K562 (cell line): ENCODE measurements around the gene SREBF1. TPM values are rescaled to one million over a fixed set of nuclear protein-coding genes. Genes with fewer than 3 reads are reported as not detected.

Source experiments
- ATAC-seq: fragments of 200-7000 bp; cut with Tn5 transposase; 3 replicates; pipeline ENCODE4 v1.9.1; 2020; ENCODE audit warnings: moderate library complexity
- BruUV-seq: library from RNA; stranded (reverse); fragments of 400-500 nt; replicated peaks from 2 replicates; lab custom pipeline; 2021; lab: Mats Ljungman, UMichigan
- CTCF ChIA-PET: fragments of 300-600 bp; formaldehyde crosslinking; extraction: SDS; loops from one replicate; lab custom pipeline; 2021; ENCODE audit warnings: low intra/inter-chr PET ratio; lab: Yijun Ruan, JAX
- POLR2A ChIA-PET: fragments of 300-600, 350-650 bp; sonication (Branson Sonifier 250); formaldehyde crosslinking; extraction: SDS; loops from one replicate; lab custom pipeline; 2021; ENCODE audit warnings: antibody characterized with exemption, inconsistent platforms; lab: Yijun Ruan, JAX
- DNase-seq, 4 experiments: peaks; one replicate each; pipeline versions ENCODE4 v3.0.0 to v3.0.0-alpha.2; 2011 to 2018; ENCODE audit warnings: low spot score in 3 of 4, mixed read lengths in 3 of 4; ENCODE audit errors: extremely low read depth in 1 of 4
- FAIRE-seq: peaks from 2 replicates; lab custom pipeline; 2011; peaks lifted over from hg19 to GRCh38; lab: Jason Lieb, UNC
- H2AFZ ChIP-seq: 2 replicates; pipeline ENCODE4 v1.6.0; 2011; ENCODE audit warnings: low read depth, low read length, control low read depth, inconsistent platforms
- H3K27ac ChIP-seq: fragments of 200-600 bp; 3 replicates; pipeline ENCODE4 v1.8.0; 2011; ENCODE audit warnings: low read depth, mild to moderate bottlenecking, control low read depth, inconsistent platforms, low read length, moderate library complexity, mixed read lengths; ENCODE audit errors: extremely low read depth
- H3K27me3 ChIP-seq, 2 experiments: fragments of 300-600 bp in 1 of 2; 2 replicates in 1 of 2; 3 replicates in 1 of 2; pipeline versions ENCODE4 v1.6.0 to v1.8.0; 2011; ENCODE audit warnings: inconsistent platforms in 2 of 2, low read length in 2 of 2, mild to moderate bottlenecking in 1 of 2, mixed read lengths in 1 of 2, moderate library complexity in 1 of 2; ENCODE audit not compliant: control insufficient read depth in 2 of 2, insufficient read depth in 2 of 2
- H3K36me3 ChIP-seq: fragments of 300-600 bp; 3 replicates; pipeline ENCODE4 v1.8.0; 2011; ENCODE audit warnings: mild to moderate bottlenecking, low read length, inconsistent platforms; ENCODE audit not compliant: control insufficient read depth, insufficient read depth
- H3K4me1 ChIP-seq, 2 experiments: fragments of 200-600 bp in 1 of 2; replicated peaks in 1 of 2; 2 replicates in 1 of 2; 3 replicates in 1 of 2; pipeline versions ENCODE4 v1.5.1 to v1.8.0; 2011; ENCODE audit warnings: inconsistent platforms in 2 of 2, low read length in 2 of 2, mild to moderate bottlenecking in 1 of 2, mixed read lengths in 1 of 2, moderate library complexity in 1 of 2; ENCODE audit not compliant: control insufficient read depth in 2 of 2, insufficient read depth in 2 of 2
- H3K4me2 ChIP-seq: 2 replicates; pipeline ENCODE4 v1.6.1; 2011; ENCODE audit warnings: low read length, control low read depth, inconsistent platforms, mixed read lengths; ENCODE audit not compliant: insufficient read depth
- H3K4me3 ChIP-seq: fragments of 200-600 bp; sonication (generic), shearing (Covaris generic); 2 replicates; pipeline ENCODE4 v1.5.1; 2016; ENCODE audit warnings: control low read depth, inconsistent platforms
- H3K79me2 ChIP-seq: fragments of 200-600 bp; 3 replicates; pipeline ENCODE4 v1.8.0; 2011; ENCODE audit warnings: low read length, inconsistent platforms; ENCODE audit not compliant: control insufficient read depth, insufficient read depth
- H3K9ac ChIP-seq, 2 experiments: 2 replicates each; pipeline versions ENCODE4 v1.6.0 to v1.6.1; 2011; ENCODE audit warnings: low read depth in 2 of 2, low read length in 2 of 2, control low read depth in 1 of 2, inconsistent platforms in 1 of 2, mild to moderate bottlenecking in 1 of 2, mixed read lengths in 1 of 2; ENCODE audit not compliant: insufficient read depth in 1 of 2
- H3K9me1 ChIP-seq: one replicate; pipeline ENCODE4 v1.6.0; 2011; ENCODE audit warnings: inconsistent platforms, mild to moderate bottlenecking, low read length, moderate library complexity; ENCODE audit not compliant: control insufficient read depth, insufficient read depth
- H3K9me3 ChIP-seq: replicated peaks from 2 replicates; pipeline ENCODE4 v1.5.1; 2011; ENCODE audit warnings: low read depth, low read length, inconsistent platforms; ENCODE audit not compliant: control insufficient read depth, insufficient read depth
- H4K20me1 ChIP-seq: replicated peaks from 2 replicates; pipeline ENCODE4 v1.6.1; 2011; ENCODE audit warnings: low read length, inconsistent platforms, mixed read lengths; ENCODE audit not compliant: control insufficient read depth, insufficient read depth
- CBX1 ChIP-seq: sonication (generic); IDR thresholded peaks from 2 replicates; pipeline ENCODE4 v1.6.1; 2016; ENCODE audit warnings: antibody characterized with exemption, low read depth, mild to moderate bottlenecking
- ESRRA ChIP-seq: fragments of 450-650 bp; IDR thresholded peaks from 2 replicates; pipeline ENCODE4 v1.6.1; 2014; ENCODE audit warnings: low read depth, mild to moderate bottlenecking, moderate library complexity, borderline replicate concordance
- FOXP4 ChIP-seq: sonication (generic); formaldehyde crosslinking; IDR thresholded peaks from 2 replicates; pipeline ENCODE4 v1.8.0; 2022; ENCODE audit warnings: mild to moderate bottlenecking, missing genetic modification reagents, borderline replicate concordance
- HINFP ChIP-seq: fragments of 450-650 bp; conservative IDR thresholded peaks from 2 replicates; pipeline ENCODE4 v1.6.1; 2016; ENCODE audit warnings: missing genetic modification characterization, low read depth, mild to moderate bottlenecking, control low read depth, missing compliant biosample characterization
- HIVEP1 ChIP-seq: fragments of 250-450 bp; sonication (Bioruptor Pico); IDR thresholded peaks from 2 replicates; pipeline ENCODE4 v1.4.0; 2020; ENCODE audit warnings: mild to moderate bottlenecking
- HNRNPK ChIP-seq: fragments of 200-400 bp; formaldehyde crosslinking; IDR thresholded peaks from one replicate; pipeline ENCODE4 v1.6.1; 2018; ENCODE audit warnings: mild to moderate bottlenecking, low read depth, low read length; ENCODE audit not compliant: poor library complexity, severe bottlenecking
- MAFK ChIP-seq: IDR thresholded peaks from 2 replicates; pipeline ENCODE4 v1.6.1; 2011; ENCODE audit warnings: low read length, improper control_type of control experiment
- MLLT1 ChIP-seq, 2 experiments: fragments of 450-650 bp; IDR thresholded peaks; 2 replicates each; pipeline ENCODE4 v1.6.1; 2016
- NFIC ChIP-seq: fragments of 450-650 bp; IDR thresholded peaks from 2 replicates; pipeline ENCODE4 v1.6.1; 2017; ENCODE audit warnings: mild to moderate bottlenecking, inconsistent platforms
- POLR2AphosphoS5 ChIP-seq: IDR thresholded peaks from 2 replicates; pipeline ENCODE4 v1.6.1; 2011; ENCODE audit warnings: mild to moderate bottlenecking, low read depth, low read length, moderate library complexity; ENCODE audit not compliant: control insufficient read depth, insufficient read depth
- USF1 ChIP-seq: sonication (generic); formaldehyde crosslinking; IDR thresholded peaks from 2 replicates; pipeline ENCODE4 v1.9.0; 2022; ENCODE audit warnings: mild to moderate bottlenecking, missing genetic modification reagents
- ZBTB5 ChIP-seq: fragments of 450-650 bp; IDR thresholded peaks from 2 replicates; pipeline ENCODE4 v1.6.1; 2017; ENCODE audit warnings: antibody characterized with exemption
- ZNF175 ChIP-seq: fragments of 200-800 bp; sonication (Bioruptor generic); IDR thresholded peaks from 2 replicates; pipeline ENCODE4 v1.6.1; 2016; ENCODE audit warnings: low read depth, mild to moderate bottlenecking, missing genetic modification characterization, missing compliant biosample characterization
- ZNF212 ChIP-seq: fragments of 450-650 bp; formaldehyde crosslinking; IDR thresholded peaks from 2 replicates; pipeline ENCODE4 v1.4.0; 2020; ENCODE audit warnings: mild to moderate bottlenecking
- WGBS: fragments of 100-300 bp; shearing (Covaris generic); methylation state at CpG from one replicate; pipeline ENCODE4 v1.1.6; 2016; ENCODE audit warnings: low coverage, mixed read lengths; ENCODE audit not compliant: insufficient coverage; ENCODE audit errors: missing lambda C conversion rate; 5-methylcytosine and 5-hydroxymethylcytosine counted together
- in situ Hi-C: fragments of 300-500 bp; cut with MboI; formaldehyde crosslinking; loops from 4 replicates; pipeline ENCODE4 v1.15.0; 2018; ENCODE audit warnings: inconsistent platforms, mixed read lengths
- intact Hi-C: fragments of 100-400 bp; cut with micrococcal nuclease; formaldehyde crosslinking; loops from 2 replicates; pipeline ENCODE4 v1.14.2; 2022
- polyA plus RNA-seq, 8 experiments: library from polyadenylated mRNA; depleted of rRNA in 4 of 8; stranded (reverse) in 5 of 8; unstranded in 3 of 8; fragments of >200 nt; fragmentation: Nextera tagmentation in 2 of 8; fragmentation: Illumina TruSeq in 1 of 8; extraction: Ambion mirVana in 2 of 8; extraction: Trizol in 1 of 8; gene quantifications; 2 replicates each; pipeline versions ENCODE4 v1.2.1 to v1.2.3, GENCODE V29; 2011 to 2014; ENCODE audit warnings: inconsistent platforms in 1 of 8, missing spikeins in 1 of 8
- total RNA-seq, 7 experiments: library from RNA; depleted of rRNA in 6 of 7; stranded (reverse); fragments of >200 nt in 6 of 7; fragmentation: Illumina TruSeq in 2 of 7; extraction: Trizol in 2 of 7; gene quantifications; 2 replicates each; pipeline versions ENCODE4 v1.2.1 to v1.2.3, GENCODE V29; 2011 to 2021; ENCODE audit warnings: low replicate concordance in 1 of 7

SREBF1 gene
- total and polyA plus RNA-seq, 9 of the 15 experiments (the other 6 are each of a cell fraction or from before 2014, with no cell fraction given) = 1.6 to 169 (median 69.4) TPM

GRCh38 chr17:17841601-17842025 lies 4.8 kb upstream of the SREBF1 start:
- DNase-seq (peak in 1 of 4 experiments; percentile 53), ATAC-seq (no peak), FAIRE-seq (peak; percentile 71)
- Histone ChIP-seq H3K36me3 (no peaks in the 10 kb centered on the region), H3K27ac (peak overlapping the region; percentile 100), H2AFZ (peak overlapping the region; percentile 14; the same call in 1 of the 2 replicates), H3K9me1 (no peaks in the 10 kb centered on the region), H4K20me1 (0 out of 2 replicates have a peak, but pooled peaks cover 3% of the 10 kb centered on the region), H3K9ac (peak overlapping the region; percentile 96 to 99), H3K4me2 (peak overlapping the region; percentile 28; the same call in 1 of the 2 replicates), H3K9me3 (no peaks in the 10 kb centered on the region), H3K27me3 (no peaks in the 10 kb centered on the region), H3K4me3 (no peak overlapping the region), H3K79me2 (peaks cover 35% of the 10 kb centered on the region), H3K4me1 (peaks cover 44 to 82% of the 10 kb centered on the region in 2 experiments)
- WGBS = 0% methylated on average over 1 of the region's 1 CpG
- in situ Hi-C loops = no loop called here
- CTCF ChIA-PET = no interaction called here
- no TSS peak for BruUV-seq
- intact Hi-C loops = no loop called here
- POLR2A ChIA-PET = interaction anchor here (0.7 to 2.8 kb wide), 12 partner anchors 8 to 172 kb away, joined by 3 to 14 read pairs (median 3); no protein-coding TSS in a partner anchor
- no peak for TF ChIP-seq ZNF175
- TF ChIP-seq NFIC = no peak
- TF ChIP-seq CBX1 = no peak
- TF ChIP-seq USF1 = no peak
- TF ChIP-seq ESRRA = peak; percentile 23; the same call in 1 of the 2 replicates
- TF ChIP-seq MLLT1 (IDR thresholded peaks at IDR 0.05) = peak in 1 of 2 experiments; percentile 64; a peak in 1 of 4 replicates
- no peak for TF ChIP-seq HNRNPK
- no peak for TF ChIP-seq ZNF212 (CRISPR knock-in tag)
- no peak for TF ChIP-seq FOXP4 (CRISPR knock-in tag)
- TF ChIP-seq ZBTB5 = peak; percentile 86
- no peak for TF ChIP-seq POLR2AphosphoS5
- no peak for TF ChIP-seq HIVEP1
- TF ChIP-seq MAFK = no peak
- TF ChIP-seq HINFP (tag) = peak; percentile 87
